Endodermal cell (in vitro differentiated cells): ENCODE results near the gene ENTPD1. TPM values are rescaled to one million over a fixed set of nuclear protein-coding genes. Genes with fewer than 3 reads are reported as not detected.

ENCODE experiments used
- DNase-seq: peaks from one replicate; pipeline ENCODE4 v3.0.0-alpha.2; 2017
- H3K27ac ChIP-seq: 2 replicates; pipeline ENCODE4 v1.5.1; 2013; ENCODE audit warnings: mild to moderate bottlenecking, low read depth, low read length, moderate library complexity
- H3K27me3 ChIP-seq: 2 replicates; pipeline ENCODE4 v1.6.1; 2013; ENCODE audit warnings: mild to moderate bottlenecking, low read length, moderate library complexity; ENCODE audit not compliant: insufficient read depth, control insufficient read depth, poor library complexity, severe bottlenecking
- H3K36me3 ChIP-seq: 2 replicates; pipeline ENCODE4 v1.7.0; 2013; ENCODE audit warnings: mild to moderate bottlenecking, low read length, moderate library complexity; ENCODE audit not compliant: control insufficient read depth, insufficient read depth
- H3K4me1 ChIP-seq: one replicate; pipeline ENCODE4 v1.7.0; 2013; ENCODE audit warnings: low read length; ENCODE audit not compliant: control insufficient read depth, insufficient read depth
- H3K4me3 ChIP-seq: 2 replicates; pipeline ENCODE4 v1.5.1; 2013; ENCODE audit warnings: mild to moderate bottlenecking, low read length, moderate library complexity
- H3K9ac ChIP-seq: 2 replicates; pipeline ENCODE4 v1.6.1; 2013; ENCODE audit warnings: mild to moderate bottlenecking, low read length, moderate library complexity; ENCODE audit not compliant: poor library complexity, severe bottlenecking; ENCODE audit errors: extremely low read depth
- H3K9me3 ChIP-seq: 2 replicates; pipeline ENCODE4 v1.6.1; 2013; ENCODE audit warnings: mild to moderate bottlenecking, low read length, moderate library complexity; ENCODE audit not compliant: control insufficient read depth
- H3K27ac Mint-ChIP-seq: 2 replicates; pipeline ENCODE4 v1.8.0; 2020; ENCODE audit warnings: mixed read lengths
- H3K27me3 Mint-ChIP-seq: 2 replicates; pipeline ENCODE4 v1.8.0; 2021; ENCODE audit warnings: mild to moderate bottlenecking, mixed read lengths; ENCODE audit not compliant: insufficient read depth
- H3K36me3 Mint-ChIP-seq: 2 replicates; pipeline ENCODE4 v1.8.0; 2020; ENCODE audit warnings: low read depth, mixed read lengths
- H3K4me1 Mint-ChIP-seq: 2 replicates; pipeline ENCODE4 v1.8.0; 2020; ENCODE audit warnings: mixed read lengths
- H3K4me3 Mint-ChIP-seq: 2 replicates; pipeline ENCODE4 v1.8.0; 2020; ENCODE audit warnings: mild to moderate bottlenecking, moderate library complexity, mixed read lengths
- H3K9me3 Mint-ChIP-seq: 2 replicates; pipeline ENCODE4 v1.8.0; 2020; ENCODE audit warnings: mild to moderate bottlenecking, mixed read lengths
- WGBS, 2 experiments: methylation state at CpG; one replicate each; pipeline versions ENCODE4 v1.1.5 to v1.1.7; 2013; ENCODE audit warnings: missing lambda C conversion rate in 2 of 2, mixed read lengths in 1 of 2; ENCODE audit not compliant: insufficient coverage in 1 of 2, insufficient read length in 1 of 2; 5-methylcytosine and 5-hydroxymethylcytosine counted together
- total RNA-seq, 2 donors: library from RNA; stranded (reverse); fragmentation: NEBNext Ultra II Directional in 1 of 2; extraction: Animal tissue kit (Norgen Biotek cat#: 25700) in 1 of 2; gene quantifications; 2 replicates in 1 of 2; 3 replicates in 1 of 2; pipeline ENCODE4 v1.2.1, GENCODE V29; 2021
- TF ChIP-seq, protein P1 (sequence below): fragments of 200-600 bp; sonication (generic); conservative IDR thresholded peaks from 2 replicates; pipeline ENCODE4 v1.5.0; 2021; ENCODE audit warnings: antibody characterized with exemption, mild to moderate bottlenecking

Gene ENTPD1
- total RNA-seq, 2 donors from 2014 or later, result 3.9 TPM

DNA sequence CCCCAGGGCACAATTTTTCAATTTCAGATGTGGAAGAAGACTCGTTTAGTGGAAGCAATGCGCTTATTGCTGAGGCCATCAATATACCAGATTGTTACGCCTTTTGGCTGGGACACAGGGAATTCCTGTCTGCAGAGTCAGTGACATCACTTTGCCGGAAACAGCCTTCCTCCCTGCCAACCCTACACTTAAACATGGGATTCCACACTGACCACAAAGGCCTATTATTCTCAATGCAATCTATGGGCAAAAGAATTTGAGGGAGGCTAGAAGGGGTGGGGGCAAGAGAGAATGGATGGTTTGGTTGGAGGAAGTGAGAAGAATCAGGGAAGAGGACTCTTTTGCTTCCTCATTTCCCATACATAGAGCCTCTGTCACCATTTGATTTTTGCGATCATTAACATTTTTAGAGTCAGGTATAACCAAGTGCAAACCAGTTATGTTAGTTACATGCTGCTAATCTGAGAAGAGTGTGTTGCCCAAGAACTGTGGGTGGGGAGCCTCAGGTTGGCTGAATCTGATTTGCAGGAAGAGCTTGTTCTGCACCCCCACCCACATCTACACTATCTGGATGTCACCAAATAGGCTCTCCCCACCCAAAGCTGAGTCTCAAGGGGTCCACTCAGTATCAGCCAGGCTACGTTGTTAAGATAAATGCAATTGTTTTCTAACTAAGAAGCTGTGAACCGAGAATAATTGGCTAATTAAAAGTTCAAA is 58.2 kb downstream of the ENTPD1 start:
- no peak for DNase-seq
- H3K36me3 Mint-ChIP-seq, result peaks cover 12% of the 10 kb centered on the region
- Histone ChIP-seq H3K27me3 (no peaks in the 10 kb centered on the region), H3K4me3 (peak overlapping the region; percentile 10), H3K27ac (no peak overlapping the region), H3K9me3 (peaks cover 73% of the 10 kb centered on the region), H3K36me3 (no peaks in the 10 kb centered on the region), H3K9ac (no peak overlapping the region), H3K4me1 (peaks cover 13% of the 10 kb centered on the region)
- 82 to 88% methylated on average over 4 to 7 of the region's 7 CpGs for WGBS, 2 experiments
- TF ChIP-seq, protein P1, sequence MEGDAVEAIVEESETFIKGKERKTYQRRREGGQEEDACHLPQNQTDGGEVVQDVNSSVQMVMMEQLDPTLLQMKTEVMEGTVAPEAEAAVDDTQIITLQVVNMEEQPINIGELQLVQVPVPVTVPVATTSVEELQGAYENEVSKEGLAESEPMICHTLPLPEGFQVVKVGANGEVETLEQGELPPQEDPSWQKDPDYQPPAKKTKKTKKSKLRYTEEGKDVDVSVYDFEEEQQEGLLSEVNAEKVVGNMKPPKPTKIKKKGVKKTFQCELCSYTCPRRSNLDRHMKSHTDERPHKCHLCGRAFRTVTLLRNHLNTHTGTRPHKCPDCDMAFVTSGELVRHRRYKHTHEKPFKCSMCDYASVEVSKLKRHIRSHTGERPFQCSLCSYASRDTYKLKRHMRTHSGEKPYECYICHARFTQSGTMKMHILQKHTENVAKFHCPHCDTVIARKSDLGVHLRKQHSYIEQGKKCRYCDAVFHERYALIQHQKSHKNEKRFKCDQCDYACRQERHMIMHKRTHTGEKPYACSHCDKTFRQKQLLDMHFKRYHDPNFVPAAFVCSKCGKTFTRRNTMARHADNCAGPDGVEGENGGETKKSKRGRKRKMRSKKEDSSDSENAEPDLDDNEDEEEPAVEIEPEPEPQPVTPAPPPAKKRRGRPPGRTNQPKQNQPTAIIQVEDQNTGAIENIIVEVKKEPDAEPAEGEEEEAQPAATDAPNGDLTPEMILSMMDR, result no peak
- peaks cover 46% of the 10 kb centered on the region for H3K9me3 Mint-ChIP-seq
- H3K27ac Mint-ChIP-seq, result no peak overlapping the region
- H3K27me3 Mint-ChIP-seq, result no peaks in the 10 kb centered on the region
- no peak overlapping the region for H3K4me3 Mint-ChIP-seq
- peaks cover 25% of the 10 kb centered on the region for H3K4me1 Mint-ChIP-seq

DNA sequence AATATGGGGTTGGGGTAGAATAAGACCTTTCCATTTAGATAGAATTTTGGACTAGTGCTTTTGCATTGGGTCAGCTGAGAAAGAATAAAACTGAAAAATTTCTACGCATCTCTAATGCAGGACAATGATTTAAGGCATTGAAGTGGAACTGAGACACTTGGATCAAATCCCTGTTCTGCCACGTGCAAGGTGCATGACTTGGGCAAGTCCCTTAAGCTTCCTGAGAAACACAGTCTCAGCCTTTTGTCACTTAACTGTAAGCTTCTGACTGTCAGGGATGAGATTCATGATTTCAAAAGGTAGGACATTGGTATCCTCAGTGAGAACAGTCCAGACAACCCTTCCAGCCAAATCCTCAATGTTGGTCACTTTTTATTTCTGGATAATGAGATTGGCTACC is 59.2 kb downstream of the ENTPD1 start:
- H3K27me3 ChIP-seq, result no peaks in the 10 kb centered on the region
- DNase-seq, result no peak
- Mint-ChIP-seq H3K36me3 (peaks cover 12% of the 10 kb centered on the region), H3K27me3 (no peaks in the 10 kb centered on the region), H3K27ac (no peak overlapping the region), H3K4me3 (no peak overlapping the region), H3K4me1 (peaks cover 33% of the 10 kb centered on the region), H3K9me3 (peaks cover 45% of the 10 kb centered on the region)
- TF ChIP-seq, protein P1, result no peak
- H3K27ac ChIP-seq, result no peak overlapping the region
- H3K9me3 ChIP-seq, result peaks cover 66% of the 10 kb centered on the region
- peak overlapping the region; percentile 61 for H3K4me3 ChIP-seq
- peaks cover 13% of the 10 kb centered on the region for H3K4me1 ChIP-seq
- 94 to 95% methylated on average over 2 of the region's 2 CpGs for WGBS, 2 experiments
- no peaks in the 10 kb centered on the region for H3K36me3 ChIP-seq
- no peak overlapping the region for H3K9ac ChIP-seq

DNA sequence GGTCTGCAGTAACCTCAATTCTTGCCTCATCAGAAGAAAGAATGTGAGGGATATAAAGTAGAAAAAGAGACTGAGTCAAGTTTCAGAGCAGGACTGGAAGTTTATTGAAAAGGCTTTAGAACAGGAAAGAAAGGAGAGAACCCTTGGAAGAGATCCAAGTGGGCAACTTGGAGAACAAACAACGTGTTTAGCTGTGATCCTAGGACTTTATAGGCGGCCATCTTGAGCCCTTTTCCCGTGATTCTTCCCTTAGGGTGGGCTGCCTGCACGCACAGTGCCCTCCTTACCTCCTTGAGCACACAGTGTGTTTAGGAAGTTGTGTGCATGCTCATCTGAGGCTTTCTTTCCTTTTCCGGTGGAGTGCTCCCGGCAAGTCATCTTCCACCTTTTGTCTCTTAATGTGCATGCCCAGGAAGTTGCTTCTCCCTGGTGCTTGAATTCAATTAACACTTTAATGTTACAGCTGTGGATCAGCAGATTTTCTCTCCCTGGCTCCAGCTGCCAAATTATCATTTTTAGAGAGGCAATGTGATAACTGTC is 59.8 kb downstream of the ENTPD1 start:
- Mint-ChIP-seq H3K4me3 (no peak overlapping the region), H3K27me3 (no peaks in the 10 kb centered on the region)

More for the DNA sequence above, 59.8 kb downstream of the ENTPD1 start:
- no peaks in the 10 kb centered on the region for H3K27me3 ChIP-seq
- no peak for DNase-seq
- Mint-ChIP-seq H3K9me3 (peaks cover 39% of the 10 kb centered on the region), H3K27ac (no peak overlapping the region), H3K4me1 (peaks cover 38% of the 10 kb centered on the region), H3K36me3 (peaks cover 8% of the 10 kb centered on the region)
- H3K4me1 ChIP-seq, result peaks cover 13% of the 10 kb centered on the region
- 94 to 95% methylated on average over 2 to 6 of the region's 6 CpGs for WGBS, 2 experiments
- H3K4me3 ChIP-seq, result peak overlapping the region; percentile 61
- peaks cover 60% of the 10 kb centered on the region for H3K9me3 ChIP-seq
- H3K36me3 ChIP-seq, result no peaks in the 10 kb centered on the region
- no peak overlapping the region for H3K9ac ChIP-seq
- H3K27ac ChIP-seq, result no peak overlapping the region
- TF ChIP-seq, protein P1, result no peak
